Measurements from ENCODE around the gene LTK.

GRCh38 chr15:41507820-41508290, 5.8 kb downstream of the LTK start:
- TF ChIP-seq CTCF (IDR thresholded peaks at IDR 0.05) = no peak
- TF ChIP-seq EP300 (IDR thresholded peaks at IDR 0.05) = no peak

Measured in stomach (tissue), 4 donors.